Activated CD4-positive, alpha-beta T cell treated with anti-CD3 and anti-CD28 coated beads, Interleukin-10, Interleukin-2, amounts not matched to agents 100 ng/mL and 50 ng/mL, durations not matched to agents 16 hours and 8 hours (primary cell): Measurements from ENCODE around the gene TMPRSS11E.
"Not testable (repeated sequence)": the region's sequence is repeated elsewhere in the genome, so short reads cannot be mapped to it uniquely, and the experiment has no call there.

Experiments used
- DNase-seq: peaks from one replicate; pipeline ENCODE4 v3.0.0-alpha.2; 2020

The TMPRSS11E gene

GRCh38 chr4:68447201-68447600 is at the start of gene TMPRSS11E:
TMPRSS11E (plus strand) TSS chr4:68447463; CDS start chr4:68447513, 50 bp downstream.
- no peak for DNase-seq

- DNase-seq = no peak
These were observed 48.0 kb upstream of the TMPRSS11E start for GRCh38 chr4:68399306-68399705.

DNA sequence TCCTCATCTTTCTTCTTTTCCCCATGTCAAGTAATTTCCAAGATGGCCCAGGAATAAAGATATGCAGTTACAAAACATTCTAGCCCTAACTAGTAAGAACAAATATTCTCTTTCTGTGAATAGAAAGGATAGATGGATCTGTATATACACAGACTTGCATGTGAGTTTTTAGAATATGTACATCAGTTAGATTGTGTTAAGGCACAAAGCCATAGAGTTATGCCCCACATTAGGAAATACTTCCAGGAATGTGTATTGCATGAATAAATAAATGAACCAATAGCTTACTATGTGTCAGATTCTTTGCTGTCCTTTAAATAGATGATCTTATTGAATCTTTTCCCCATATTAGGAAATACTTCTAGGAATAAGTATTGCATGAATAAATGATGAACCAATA is 46.0 kb upstream of the TMPRSS11E start:
- no peak for DNase-seq

GRCh38 chr4:68404153-68404552 is 43.1 kb upstream of the TMPRSS11E start:
- no peak for DNase-seq

GRCh38 chr4:68405718-68406478 is 41.4 kb upstream of the TMPRSS11E start:
- DNase-seq = not testable (repeated sequence)

DNA sequence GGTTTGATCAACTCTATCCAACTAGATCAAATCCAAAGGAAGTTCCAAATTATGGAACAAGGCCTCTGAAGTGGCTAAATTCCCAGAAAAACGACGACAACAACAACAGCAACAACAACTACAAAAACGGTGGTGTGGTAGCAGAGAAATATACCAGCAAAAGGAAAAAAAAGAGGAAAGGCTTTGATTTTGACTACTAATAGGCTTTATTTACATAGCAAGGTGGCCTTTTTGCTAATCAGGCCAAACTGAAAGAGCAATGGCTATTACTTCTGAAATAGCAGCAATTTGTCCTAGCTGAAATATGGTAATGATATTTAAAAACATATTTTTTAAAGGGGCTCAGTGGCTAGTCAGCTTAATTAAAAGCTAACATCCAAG is 40.8 kb upstream of the TMPRSS11E start:
- no peak for DNase-seq

DNA sequence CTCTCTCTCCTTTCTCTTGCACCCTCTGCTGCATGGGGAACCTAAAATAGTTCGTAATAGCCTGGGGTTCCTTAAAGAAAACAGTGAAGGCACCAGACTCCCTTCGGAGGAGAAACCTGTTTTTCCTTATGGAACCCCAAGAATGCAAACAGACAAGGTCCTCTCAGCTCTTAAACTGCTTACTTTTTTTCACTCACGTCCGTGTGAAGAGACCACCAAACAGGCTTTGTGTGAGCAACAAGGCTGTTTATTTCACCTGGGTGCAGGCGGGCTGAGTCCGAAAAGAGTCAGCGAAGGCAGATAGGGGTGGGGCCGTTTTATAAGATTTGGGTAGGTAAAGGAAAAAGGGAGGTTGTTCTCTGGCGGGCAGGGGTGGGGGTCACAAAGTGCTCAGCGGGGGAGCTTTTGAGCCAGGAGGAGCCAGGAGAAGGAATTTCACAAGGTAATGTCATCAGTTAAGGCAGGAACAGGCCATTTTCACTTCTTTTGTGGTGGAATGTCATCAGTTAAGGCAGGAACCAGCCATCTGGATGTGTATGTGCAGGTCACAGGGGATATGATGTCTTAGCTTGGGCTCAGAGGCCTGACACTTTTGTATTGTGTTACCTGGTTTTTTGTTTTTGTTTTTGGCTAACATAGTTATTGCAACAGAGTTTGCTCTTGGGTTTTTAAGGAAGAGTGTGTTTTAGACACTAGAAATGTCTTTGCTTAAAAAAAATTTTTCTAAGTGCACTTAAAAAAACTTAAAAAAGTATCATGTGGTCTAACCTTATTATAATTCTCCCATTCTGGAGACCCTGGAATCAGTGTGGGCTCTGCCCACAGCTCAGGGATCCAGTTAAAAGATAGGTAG is 40.0 kb upstream of the TMPRSS11E start:
- not testable (repeated sequence) for DNase-seq

GRCh38 chr4:68407868-68408190 is 39.4 kb upstream of the TMPRSS11E start:
- DNase-seq = no peak

DNA sequence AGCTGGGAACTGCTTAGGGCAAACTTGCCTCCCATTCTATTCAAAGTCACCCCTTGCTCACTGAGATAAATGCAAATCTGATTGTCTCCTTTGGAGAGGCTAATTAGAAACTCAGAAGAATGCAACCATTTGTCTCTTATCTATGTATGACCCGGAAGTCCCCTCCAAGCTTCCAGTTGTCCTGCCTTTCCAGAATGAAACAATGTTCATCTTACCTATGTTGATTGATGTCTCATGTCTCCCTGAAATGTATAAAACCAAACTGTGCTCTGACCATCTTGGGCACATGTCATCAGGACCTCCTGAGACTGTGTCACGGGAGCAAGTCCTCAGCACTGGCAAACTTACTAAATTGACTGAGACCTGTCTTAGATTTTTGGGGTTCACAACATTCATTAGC is 37.1 kb upstream of the TMPRSS11E start:
- no peak for DNase-seq

- no peak for DNase-seq
These were observed 36.6 kb upstream of the TMPRSS11E start for GRCh38 chr4:68410643-68411042.

GRCh38 chr4:68412031-68412430 is 35.2 kb upstream of the TMPRSS11E start:
- not testable (repeated sequence) for DNase-seq

GRCh38 chr4:68416591-68416990 is 30.7 kb upstream of the TMPRSS11E start:
- DNase-seq = no peak

GRCh38 chr4:68426516-68426915 is 20.7 kb upstream of the TMPRSS11E start:
- no peak for DNase-seq

DNA sequence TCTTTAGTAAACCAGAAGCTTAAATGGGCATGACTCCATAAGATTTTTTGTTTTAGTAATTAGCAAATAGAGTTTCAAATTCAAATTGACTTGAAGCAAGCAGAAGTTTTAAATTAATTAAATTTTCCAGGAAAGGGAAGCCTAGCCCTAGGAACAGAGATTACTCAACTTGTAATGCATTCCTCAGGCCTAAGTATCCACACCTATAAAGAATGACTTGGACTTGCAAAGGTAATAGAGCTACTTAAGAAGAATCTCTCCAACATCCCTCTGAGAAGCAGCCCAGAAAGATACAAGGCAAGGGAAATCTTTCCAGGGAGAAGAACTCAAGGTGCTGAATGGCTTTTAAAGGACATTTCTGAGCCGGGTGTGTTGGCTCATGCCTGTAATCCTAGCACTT is 16.9 kb upstream of the TMPRSS11E start:
- DNase-seq = no peak

DNA sequence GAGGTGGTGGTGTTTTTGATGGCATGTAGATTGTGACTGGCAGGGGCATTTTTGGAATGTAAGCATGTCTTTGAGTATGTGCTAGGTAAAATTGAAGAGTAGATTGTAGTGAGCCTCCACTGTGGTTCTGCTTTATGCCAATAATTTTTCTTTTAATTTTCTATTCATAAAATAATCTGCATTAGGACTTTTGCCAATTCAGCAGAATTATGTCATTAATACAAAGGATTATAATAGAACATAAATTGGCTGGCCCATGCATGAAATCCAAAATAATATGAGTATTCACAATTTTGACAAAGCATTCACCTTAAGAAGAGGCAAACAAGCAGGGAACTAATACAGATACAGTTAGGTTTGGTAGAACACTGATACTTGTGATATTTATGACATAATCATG is 14.9 kb upstream of the TMPRSS11E start:
- DNase-seq = no peak

- DNase-seq = no peak
These were observed 13.7 kb upstream of the TMPRSS11E start for GRCh38 chr4:68433582-68433981.

GRCh38 chr4:68434277-68434676 is 13.0 kb upstream of the TMPRSS11E start:
- no peak for DNase-seq

GRCh38 chr4:68434836-68435235 is 12.4 kb upstream of the TMPRSS11E start:
- no peak for DNase-seq

DNA sequence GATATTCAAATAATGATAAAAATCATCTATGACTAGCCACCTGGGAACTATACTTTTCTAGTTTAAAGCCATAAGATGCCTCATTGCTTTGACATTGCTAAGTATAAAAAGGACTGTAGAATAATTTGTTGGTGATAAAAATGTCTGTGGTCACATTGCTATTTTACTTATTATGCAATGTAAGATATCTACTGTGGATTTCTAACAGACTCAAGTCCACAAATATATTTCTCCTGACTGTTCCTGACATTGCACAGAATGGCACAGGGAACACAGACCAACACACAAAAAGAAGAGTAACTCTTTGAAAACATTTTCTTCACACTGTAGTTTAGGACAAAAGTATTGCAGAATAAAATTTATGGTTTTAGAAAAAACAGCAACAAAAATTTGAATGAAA is 2.2 kb upstream of the TMPRSS11E start:
- no peak for DNase-seq

- DNase-seq = no peak
These were observed 4.3 kb downstream of the TMPRSS11E start for GRCh38 chr4:68451246-68452211.

DNA sequence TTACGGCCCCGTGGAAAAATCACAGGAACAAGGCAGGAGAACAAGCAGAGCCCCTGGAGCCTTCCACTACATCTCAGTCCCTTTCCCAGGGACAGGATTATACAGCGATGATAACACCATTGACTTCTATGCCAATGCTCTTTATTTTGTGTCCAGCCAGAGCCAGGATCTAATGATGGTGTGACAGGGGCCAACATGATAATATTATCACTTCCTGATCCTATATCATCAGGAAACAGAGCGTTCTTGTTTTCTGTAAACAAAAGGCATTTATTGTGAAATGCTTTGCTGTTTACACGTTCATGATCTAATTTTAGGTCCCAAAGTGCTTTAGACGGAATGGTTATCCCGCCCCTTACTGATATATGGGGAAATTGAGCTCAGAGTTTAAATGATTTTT is 12.8 kb downstream of the TMPRSS11E start:
- DNase-seq = no peak

GRCh38 chr4:68461790-68462189 is 14.5 kb downstream of the TMPRSS11E start:
- no peak for DNase-seq

DNA sequence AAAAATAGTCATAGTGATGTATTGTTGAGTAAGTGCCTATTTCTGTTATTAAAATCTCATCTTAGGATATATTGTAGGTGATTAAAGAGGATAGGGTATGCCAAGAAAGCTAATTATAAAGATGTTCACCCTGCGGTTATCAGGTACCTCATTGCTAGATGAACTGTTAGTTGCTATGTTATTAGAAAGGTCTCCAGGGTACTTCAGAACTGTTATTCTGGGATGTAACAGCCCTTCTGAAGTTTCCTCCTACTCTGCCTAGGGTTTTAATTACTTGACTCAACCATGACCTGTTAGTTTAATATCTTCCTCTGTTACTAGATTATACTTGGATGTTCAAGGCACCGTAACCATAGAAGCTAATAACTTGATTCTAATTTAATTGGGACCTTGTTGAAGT is 15.4 kb downstream of the TMPRSS11E start:
- no peak for DNase-seq
